Mononuclear cell (primary cell): ENCODE measurements around the gene TSC22D1. TPM values are rescaled to one million over a fixed set of nuclear protein-coding genes. Genes with fewer than 3 reads are reported as not detected.
"Not testable (repeated sequence)": the region's sequence is repeated elsewhere in the genome, so short reads cannot be mapped to it uniquely, and the experiment has no call there.

Experiments used
- H3K27me3 ChIP-seq: 2 replicates; pipeline ENCODE4 v1.6.0; 2011; ENCODE audit warnings: low read length, control low read depth; ENCODE audit not compliant: insufficient read depth
- H3K4me1 ChIP-seq: 2 replicates; pipeline ENCODE4 v1.5.1; 2011; ENCODE audit warnings: mild to moderate bottlenecking, low read length, control low read depth; ENCODE audit not compliant: insufficient read depth
- H3K4me3 ChIP-seq: 2 replicates; pipeline ENCODE4 v1.5.1; 2011; ENCODE audit warnings: mild to moderate bottlenecking, low read length, moderate library complexity
- H3K9me3 ChIP-seq: 2 replicates; pipeline ENCODE4 v1.5.1; 2011; ENCODE audit warnings: low read depth, mild to moderate bottlenecking, control low read depth, low read length
- total RNA-seq: library from RNA; depleted of rRNA; stranded (reverse); fragments of >200 nt; gene quantifications from one replicate; pipeline ENCODE4 v1.2.3, GENCODE V29; 2012

TSC22D1 gene
- 61.5 TPM for total RNA-seq

GRCh38 chr13:44575741-44576350, at the start of gene TSC22D1:
Gene TSC22D1 (minus strand): TSS chr13:44576330. CDS start chr13:44576074, 256 bp downstream.
- H3K9me3 ChIP-seq: no peaks in the 10 kb centered on the region
- peak within 1 kb of the TSS; percentile 81 for H3K4me3 ChIP-seq
- peaks cover 33% of the 10 kb centered on the region for H3K4me1 ChIP-seq
- H3K27me3 ChIP-seq: no peaks in the 10 kb centered on the region

GRCh38 chr13:44622708-44623107, 46.6 kb upstream of the TSC22D1 start:
- Histone ChIP-seq H3K9me3 (no peaks in the 10 kb centered on the region), H3K4me1 (no peaks in the 10 kb centered on the region), H3K4me3 (no peak overlapping the region), H3K27me3 (no peaks in the 10 kb centered on the region)

GRCh38 chr13:44622261-44622660, 46.1 kb upstream of the TSC22D1 start:
- no peak overlapping the region for H3K4me3 ChIP-seq
- no peaks in the 10 kb centered on the region for H3K4me1 ChIP-seq
- no peaks in the 10 kb centered on the region for H3K9me3 ChIP-seq
- H3K27me3 ChIP-seq: no peaks in the 10 kb centered on the region

- Histone ChIP-seq H3K4me1 (no peaks in the 10 kb centered on the region), H3K27me3 (no peaks in the 10 kb centered on the region), H3K9me3 (no peaks in the 10 kb centered on the region), H3K4me3 (no peak overlapping the region)
Observed at GRCh38 chr13:44620057-44620456, 43.9 kb upstream of the TSC22D1 start.

- no peaks in the 10 kb centered on the region for H3K9me3 ChIP-seq
- H3K27me3 ChIP-seq: no peaks in the 10 kb centered on the region
- H3K4me1 ChIP-seq: no peaks in the 10 kb centered on the region
- no peak overlapping the region for H3K4me3 ChIP-seq
Observed at GRCh38 chr13:44619651-44620050, 43.5 kb upstream of the TSC22D1 start.

GRCh38 chr13:44618326-44618725, 42.2 kb upstream of the TSC22D1 start:
- H3K4me1 ChIP-seq: no peaks in the 10 kb centered on the region
- H3K9me3 ChIP-seq: no peaks in the 10 kb centered on the region
- no peaks in the 10 kb centered on the region for H3K27me3 ChIP-seq
- no peak overlapping the region for H3K4me3 ChIP-seq

- Histone ChIP-seq H3K4me3 (no peak overlapping the region), H3K4me1 (no peaks in the 10 kb centered on the region), H3K27me3 (no peaks in the 10 kb centered on the region), H3K9me3 (no peaks in the 10 kb centered on the region)
Observed at GRCh38 chr13:44617648-44618047, 41.5 kb upstream of the TSC22D1 start.

GRCh38 chr13:44609137-44609536, 33.0 kb upstream of the TSC22D1 start:
- H3K9me3 ChIP-seq: no peaks in the 10 kb centered on the region
- no peak overlapping the region for H3K4me3 ChIP-seq
- H3K4me1 ChIP-seq: no peaks in the 10 kb centered on the region
- peaks cover 3% of the 10 kb centered on the region for H3K27me3 ChIP-seq

- H3K4me3 ChIP-seq: no peak overlapping the region
- no peaks in the 10 kb centered on the region for H3K9me3 ChIP-seq
- H3K4me1 ChIP-seq: no peaks in the 10 kb centered on the region
- peaks cover 3% of the 10 kb centered on the region for H3K27me3 ChIP-seq
Observed at GRCh38 chr13:44605721-44606120, 29.6 kb upstream of the TSC22D1 start.

GRCh38 chr13:44605275-44605674, 29.1 kb upstream of the TSC22D1 start:
- H3K9me3 ChIP-seq: no peaks in the 10 kb centered on the region
- H3K4me3 ChIP-seq: no peak overlapping the region
- H3K4me1 ChIP-seq: no peaks in the 10 kb centered on the region
- peaks cover 3% of the 10 kb centered on the region for H3K27me3 ChIP-seq

GRCh38 chr13:44601586-44601985, 25.5 kb upstream of the TSC22D1 start:
- H3K9me3 ChIP-seq: no peaks in the 10 kb centered on the region
- no peak overlapping the region for H3K4me3 ChIP-seq
- no peaks in the 10 kb centered on the region for H3K4me1 ChIP-seq
- H3K27me3 ChIP-seq: no peaks in the 10 kb centered on the region

- H3K4me3 ChIP-seq, H3K9me3 ChIP-seq, H3K27me3 ChIP-seq, H3K4me1 ChIP-seq: not testable (repeated sequence)
Observed at GRCh38 chr13:44593861-44594592, 17.9 kb upstream of the TSC22D1 start.

- Histone ChIP-seq H3K4me1 (no peaks in the 10 kb centered on the region), H3K4me3 (no peak overlapping the region), H3K27me3 (no peaks in the 10 kb centered on the region), H3K9me3 (no peaks in the 10 kb centered on the region)
Observed at GRCh38 chr13:44592216-44592847, 16.2 kb upstream of the TSC22D1 start.

- H3K4me1 ChIP-seq: no peaks in the 10 kb centered on the region
- no peaks in the 10 kb centered on the region for H3K9me3 ChIP-seq
- H3K4me3 ChIP-seq: no peak overlapping the region
- H3K27me3 ChIP-seq: no peaks in the 10 kb centered on the region
Observed at GRCh38 chr13:44591316-44591715, 15.2 kb upstream of the TSC22D1 start.

GRCh38 chr13:44583137-44583536, 7.0 kb upstream of the TSC22D1 start:
- Histone ChIP-seq H3K27me3 (no peaks in the 10 kb centered on the region), H3K4me1 (peaks cover 6% of the 10 kb centered on the region), H3K9me3 (no peaks in the 10 kb centered on the region), H3K4me3 (no peak overlapping the region)

GRCh38 chr13:44578067-44578400, 1.9 kb upstream of the TSC22D1 start:
- Histone ChIP-seq H3K9me3 (no peaks in the 10 kb centered on the region), H3K4me1 (peaks cover 32% of the 10 kb centered on the region), H3K4me3 (peak overlapping the region; percentile 81), H3K27me3 (no peaks in the 10 kb centered on the region)
